T-helper 9 cell (primary cell): Measurements from ENCODE around the gene CRNKL1.
"Not testable (repeated sequence)": the region's sequence is repeated elsewhere in the genome, so short reads cannot be mapped to it uniquely, and the experiment has no call there.

Source experiments
- DNase-seq: peaks from one replicate; pipeline ENCODE4 v3.0.0-alpha.2; 2020

CRNKL1 gene

DNA sequence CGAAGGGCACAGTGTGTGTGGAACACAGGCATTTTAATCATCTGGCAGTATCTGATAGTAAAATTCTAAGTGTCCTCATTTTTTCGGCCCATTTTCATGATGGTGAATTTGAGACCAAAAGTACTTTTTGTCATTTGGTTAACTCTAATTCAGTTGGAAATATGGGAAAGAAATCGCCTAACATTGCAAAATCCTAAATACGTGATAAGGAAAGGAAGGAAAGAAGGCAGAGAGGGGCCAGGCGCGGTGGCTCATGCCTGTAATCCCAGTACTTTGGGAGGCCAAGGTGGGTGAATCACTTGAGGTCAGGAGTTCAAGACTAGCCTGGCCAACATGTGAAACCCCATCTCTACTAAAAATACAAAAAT lies 48.3 kb downstream of the CRNKL1 start:
- DNase-seq: not testable (repeated sequence)

DNA sequence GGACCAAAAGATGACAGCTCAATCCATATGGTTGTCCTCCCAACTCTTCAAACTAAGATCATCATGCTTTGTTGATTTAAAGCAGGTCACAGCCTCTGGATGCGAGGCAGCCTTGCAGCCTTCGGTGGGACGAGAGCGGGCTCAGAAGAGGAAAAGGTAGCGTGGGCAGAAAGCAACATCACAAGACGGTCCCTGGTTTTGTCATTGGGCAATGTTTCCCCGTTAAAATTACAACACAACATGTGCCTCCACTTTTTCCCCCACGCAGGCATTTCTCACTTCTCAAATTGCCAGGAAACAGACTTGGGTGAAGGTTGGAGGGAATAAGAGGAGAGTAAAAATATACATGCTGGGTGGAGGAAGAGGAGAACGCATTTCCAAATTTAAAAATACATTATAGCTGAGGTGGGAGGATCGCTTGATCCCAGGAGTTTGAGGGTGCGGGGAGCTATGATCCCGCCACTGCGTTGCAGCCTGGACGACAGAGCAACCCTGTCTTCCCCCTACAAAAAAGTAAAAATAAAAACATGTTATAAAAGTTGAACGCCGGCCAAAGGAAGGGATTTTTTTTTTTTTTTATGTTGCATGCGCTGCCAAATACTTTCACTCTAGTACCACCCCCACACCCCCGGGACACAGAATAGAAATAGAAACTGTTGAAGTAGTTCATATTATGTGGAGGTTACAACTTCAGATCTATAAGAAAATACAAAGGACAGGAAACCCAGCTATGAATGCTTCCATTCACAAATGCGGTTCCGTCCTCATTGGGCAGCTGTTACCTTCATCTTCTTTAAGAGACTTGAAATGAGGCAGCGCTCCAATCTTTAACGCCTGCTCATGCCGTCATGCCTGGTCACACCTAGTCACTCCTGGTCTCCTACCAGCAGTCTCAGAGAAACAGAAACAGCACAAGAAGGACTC lies 49.0 kb downstream of the CRNKL1 start:
- DNase-seq: no peak

DNA sequence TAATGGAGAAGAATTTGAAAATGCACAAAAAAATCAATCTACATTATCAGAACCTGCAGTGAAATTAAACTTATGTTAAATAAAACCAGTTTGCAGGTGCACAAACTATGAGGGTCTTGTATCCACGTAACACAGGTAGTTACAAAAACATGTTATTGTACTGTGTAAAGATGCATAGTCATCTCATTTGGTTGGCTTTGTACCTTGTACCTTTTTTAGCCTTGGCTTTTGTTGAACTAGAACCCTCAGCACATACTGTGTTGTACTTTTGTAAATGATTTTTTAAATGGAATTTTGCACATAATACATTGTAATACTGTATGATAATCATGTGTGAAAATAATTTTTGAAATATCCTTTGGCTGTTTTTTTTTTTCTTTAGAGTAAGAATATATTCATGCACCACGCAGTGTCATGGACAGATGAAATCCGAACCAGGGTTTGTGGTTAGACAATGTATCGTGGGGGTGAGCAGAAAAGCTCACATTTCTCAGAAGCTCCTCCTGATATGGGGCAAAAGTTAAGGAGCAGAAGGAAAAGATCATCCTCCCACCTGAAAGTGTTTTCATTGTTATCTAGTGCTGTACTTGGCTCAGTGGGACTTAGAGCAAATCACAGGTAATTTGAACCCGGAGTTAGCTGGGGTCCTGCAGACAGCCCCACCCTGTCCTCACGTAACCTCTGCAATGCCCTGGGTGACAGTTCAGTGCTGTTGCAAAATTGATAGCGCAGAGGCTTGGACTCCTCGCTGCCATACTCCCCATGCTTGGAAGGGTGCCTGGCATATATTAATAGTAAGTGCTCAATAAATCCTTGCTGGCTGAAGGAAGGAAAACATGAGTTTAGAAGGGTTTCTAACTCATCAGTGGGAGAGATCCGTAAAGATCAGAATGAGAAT lies 49.9 kb downstream of the CRNKL1 start:
- DNase-seq: no peak

DNA sequence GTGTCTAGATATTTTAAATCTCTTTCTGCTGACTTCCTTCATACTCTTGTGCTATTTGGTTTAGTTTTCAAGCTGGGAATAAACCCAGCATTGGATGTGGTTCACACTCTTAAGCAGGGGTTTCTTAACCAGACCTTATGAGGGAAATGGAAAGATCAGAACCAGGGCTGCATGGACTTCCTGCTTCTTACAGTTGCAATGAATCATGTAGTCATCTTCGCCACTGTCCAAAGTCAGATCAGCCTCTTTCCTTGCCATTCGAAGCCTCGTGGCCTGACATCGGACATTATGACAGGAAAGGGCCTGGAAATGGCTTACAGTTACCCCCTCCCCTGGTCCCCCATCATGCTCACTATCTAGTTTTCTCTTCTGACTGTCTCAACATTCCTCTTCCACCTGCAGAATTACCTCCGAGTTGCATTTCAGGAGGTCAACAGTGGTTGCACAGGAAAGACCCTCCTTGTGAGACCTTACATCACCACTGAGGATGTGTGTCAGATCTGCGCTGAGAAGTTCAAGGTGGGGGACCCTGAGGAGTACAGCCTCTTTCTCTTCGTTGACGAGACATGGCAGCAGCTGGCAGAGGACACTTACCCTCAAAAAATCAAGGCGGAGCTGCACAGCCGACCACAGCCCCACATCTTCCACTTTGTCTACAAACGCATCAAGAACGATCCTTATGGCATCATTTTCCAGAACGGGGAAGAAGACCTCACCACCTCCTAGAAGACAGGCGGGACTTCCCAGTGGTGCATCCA lies 51.9 kb downstream of the CRNKL1 start:
- DNase-seq: no peak

DNA sequence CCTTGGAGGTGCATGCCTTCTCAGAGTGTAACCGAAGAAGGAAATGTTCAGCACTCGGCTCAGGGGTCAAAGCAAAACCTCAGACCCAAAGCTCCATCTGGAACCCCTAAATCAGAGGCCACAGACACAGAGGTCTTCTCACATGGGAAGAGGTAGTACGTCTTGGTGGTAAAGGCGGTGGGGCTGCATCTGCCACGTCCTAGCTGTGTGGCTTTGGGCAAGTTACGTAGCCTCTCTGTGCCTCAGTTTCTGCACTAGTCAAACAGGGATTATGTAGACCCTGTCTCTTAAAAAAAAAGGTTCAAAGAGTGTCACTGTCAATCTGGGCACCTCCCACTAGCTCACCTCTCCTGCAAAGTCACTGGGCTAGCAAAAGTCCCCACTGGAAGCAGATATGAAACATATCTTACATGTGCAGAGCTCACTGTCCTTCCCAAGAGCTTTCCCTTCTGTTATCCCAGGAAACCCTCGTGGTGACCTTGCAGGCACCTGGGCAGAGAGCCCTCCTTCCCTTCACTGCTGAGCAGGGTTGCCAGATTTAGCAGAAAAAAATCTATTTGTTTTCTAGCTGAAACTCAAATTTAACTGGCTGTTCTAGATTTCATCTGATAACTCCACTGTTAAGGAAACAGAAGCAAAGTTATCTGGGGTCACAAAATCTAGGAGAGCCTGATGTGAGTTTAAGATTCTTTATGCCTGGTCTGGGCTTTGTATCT lies 53.1 kb downstream of the CRNKL1 start:
- DNase-seq: no peak

DNA sequence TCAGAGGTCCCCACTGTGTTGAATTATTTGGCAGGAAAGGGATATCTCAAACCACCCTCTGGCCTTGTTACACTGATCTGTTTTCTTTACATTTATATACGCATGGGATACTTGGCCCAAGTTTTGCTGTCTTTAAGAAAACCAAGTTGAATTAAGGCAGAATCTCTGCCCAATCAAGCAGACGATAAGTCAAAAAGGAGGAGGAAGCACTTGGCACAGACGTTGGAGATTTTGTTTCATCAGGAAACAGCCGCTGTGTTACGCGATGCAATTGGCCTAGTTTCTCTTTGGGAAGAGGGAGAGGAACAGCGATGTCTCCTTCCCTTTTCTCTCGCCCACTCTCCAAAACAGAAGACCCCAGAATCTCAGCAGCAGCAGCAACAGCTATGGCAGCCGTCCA lies 55.3 kb downstream of the CRNKL1 start:
- no peak for DNase-seq

DNA sequence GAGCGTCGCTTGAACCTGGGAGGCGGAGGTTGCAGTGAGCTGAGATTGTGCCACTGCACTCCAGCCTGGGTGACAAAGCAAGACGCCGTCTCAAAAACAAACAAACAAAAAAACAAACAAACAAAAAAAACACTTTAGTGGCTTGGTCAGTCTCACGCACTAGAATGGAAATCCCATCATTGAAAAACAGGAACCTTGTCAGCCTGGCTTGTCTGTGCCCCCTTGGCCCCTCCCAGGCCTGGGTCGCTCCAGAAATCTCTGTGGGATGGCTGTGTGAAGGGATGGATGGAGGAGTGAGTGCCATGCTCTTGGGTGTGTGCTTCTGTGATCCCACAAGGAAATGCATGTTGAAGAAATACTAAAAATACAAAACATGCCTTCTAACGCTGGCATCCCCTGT lies 56.0 kb downstream of the CRNKL1 start:
- no peak for DNase-seq

DNA sequence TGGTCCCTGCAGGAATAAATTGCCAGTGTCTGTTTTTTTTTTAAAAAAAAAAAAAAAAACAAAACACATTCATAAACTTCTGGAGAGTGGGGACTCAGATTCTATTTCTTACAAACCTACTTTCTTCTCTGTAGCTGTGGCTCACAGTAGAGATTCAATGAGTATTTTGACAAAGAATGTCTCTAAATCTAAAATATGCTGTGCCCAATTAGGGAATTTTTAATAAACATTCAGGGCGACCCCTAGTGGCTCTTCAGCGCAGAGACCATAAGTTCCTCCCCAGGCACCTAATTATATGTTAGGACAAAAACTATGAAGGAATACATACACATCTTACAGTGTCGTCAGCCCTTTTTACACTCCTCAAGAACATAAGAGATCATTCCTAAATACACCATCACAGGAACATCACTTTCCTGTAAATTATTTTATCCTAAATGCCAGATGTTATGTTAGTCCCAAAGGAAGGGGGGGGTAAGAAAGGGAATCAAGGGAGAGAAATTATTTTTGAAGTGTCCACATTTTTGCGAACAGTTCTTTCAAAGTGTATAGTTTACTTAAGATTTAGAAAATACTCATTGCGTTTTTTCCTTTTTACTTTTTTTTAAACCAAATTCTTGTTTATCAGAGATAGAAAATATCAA lies 56.9 kb downstream of the CRNKL1 start:
- DNase-seq: peak; percentile 16

DNA sequence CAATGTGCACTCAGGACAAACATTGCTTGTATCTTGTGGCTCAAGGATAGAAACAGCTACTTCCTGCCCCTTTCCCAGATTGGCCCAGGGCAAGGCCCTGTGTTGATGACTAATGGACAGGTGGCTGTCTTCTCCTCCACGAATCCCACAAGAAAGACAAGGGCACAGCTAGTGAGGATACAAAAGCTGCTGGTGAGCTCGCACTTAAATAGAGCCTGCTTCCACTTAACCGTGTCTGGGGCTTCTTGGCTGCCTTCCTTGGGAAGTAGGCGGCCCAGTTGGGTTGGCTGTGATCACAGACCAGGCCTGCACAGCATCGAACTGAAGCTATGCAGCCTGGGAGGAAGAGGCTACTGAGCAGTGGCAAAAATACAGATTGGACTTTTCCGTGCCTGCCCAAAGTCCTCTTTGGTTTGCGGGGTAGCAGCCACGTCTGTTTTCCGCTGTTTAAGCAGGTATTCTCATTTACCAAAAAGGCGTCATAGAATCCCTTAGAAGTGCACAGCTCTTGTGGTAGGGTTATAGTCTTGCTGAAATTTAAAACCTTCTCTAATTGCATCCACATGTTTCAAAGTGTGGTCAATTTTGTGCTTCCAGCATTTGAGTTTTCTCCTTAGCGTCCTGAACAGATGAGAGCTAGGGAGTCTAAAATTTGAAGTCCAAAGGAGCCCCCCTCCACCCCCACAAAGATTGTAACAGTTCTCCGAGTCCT lies 58.2 kb downstream of the CRNKL1 start:
- no peak for DNase-seq

DNA sequence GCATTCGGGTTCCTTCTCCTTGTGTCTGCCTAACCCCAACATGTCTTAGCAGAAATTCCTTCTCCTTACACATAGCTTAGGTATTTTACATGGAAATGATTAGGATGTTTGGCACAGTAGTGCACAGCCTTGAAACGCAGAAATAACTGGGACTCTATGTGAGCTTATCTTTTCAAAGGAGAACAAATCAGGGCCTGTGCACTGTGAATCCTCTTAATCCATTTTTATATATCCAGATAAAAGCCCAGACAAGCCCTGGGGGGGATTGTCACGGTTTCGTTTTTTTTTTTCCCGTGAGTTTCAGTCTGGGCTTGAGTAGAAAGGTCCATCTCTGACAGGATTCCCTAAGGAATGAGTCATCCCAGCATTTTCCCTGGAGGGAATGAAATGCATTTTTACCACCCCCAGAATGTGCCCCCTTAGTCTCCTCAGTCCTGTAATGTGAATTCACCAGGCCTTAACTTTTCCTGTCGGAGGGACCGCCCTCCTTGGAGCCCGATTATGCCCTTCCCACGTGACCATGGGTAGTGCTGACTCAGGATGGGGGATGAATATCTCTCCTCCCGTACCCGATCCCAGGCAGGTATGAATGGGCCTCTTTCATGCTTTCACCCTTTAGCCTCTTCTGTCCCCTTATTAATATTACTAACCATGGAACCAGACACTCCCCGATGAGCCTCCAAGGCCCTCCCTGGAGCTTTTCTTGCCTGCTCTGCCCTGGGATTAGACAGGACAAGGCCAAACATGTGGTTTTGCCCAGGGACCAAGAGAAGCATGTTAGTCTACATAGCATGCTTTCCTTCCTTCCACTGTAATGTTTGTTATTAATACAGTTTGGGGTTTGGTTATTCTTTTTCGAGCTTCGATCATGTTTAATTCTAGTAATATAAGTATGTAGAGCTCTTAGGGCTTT lies 59.0 kb downstream of the CRNKL1 start:
- no peak for DNase-seq

DNA sequence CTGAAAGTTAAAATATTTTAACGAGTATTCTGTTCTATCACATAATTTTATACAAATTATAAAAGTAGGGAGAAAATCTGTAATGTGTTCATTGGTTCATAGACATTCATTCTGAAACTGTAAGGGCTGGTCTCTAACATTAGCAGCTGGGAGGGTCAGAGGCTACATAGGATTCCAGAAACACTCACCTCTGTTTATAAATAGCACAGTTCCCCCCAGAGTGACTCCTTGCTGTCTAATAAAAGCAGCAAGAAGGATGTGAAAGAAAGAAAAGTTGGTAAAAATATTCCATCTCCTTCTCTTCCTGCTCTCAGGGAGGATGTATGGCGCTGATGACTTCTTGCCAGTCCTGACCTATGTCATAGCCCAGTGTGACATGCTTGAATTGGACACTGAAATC lies 60.4 kb downstream of the CRNKL1 start:
- DNase-seq: no peak

DNA sequence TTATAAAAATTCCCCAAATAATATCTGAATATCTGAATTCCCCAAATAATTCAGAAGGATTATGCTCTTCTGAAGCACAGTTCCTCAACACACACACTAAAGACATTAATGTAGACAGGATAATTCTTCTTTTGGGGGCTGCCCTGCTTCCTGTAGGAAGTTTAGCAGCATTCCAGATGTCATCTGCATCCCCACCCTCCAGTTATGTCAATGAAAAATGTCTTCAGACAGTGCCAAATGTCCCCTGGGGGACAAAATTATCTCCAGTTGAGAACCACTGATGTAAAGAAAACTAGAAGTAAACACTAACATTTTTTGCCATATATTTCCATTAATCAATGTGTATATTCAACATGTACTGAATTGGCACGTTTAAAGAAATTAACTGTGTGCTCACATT lies 61.0 kb downstream of the CRNKL1 start:
- DNase-seq: no peak

DNA sequence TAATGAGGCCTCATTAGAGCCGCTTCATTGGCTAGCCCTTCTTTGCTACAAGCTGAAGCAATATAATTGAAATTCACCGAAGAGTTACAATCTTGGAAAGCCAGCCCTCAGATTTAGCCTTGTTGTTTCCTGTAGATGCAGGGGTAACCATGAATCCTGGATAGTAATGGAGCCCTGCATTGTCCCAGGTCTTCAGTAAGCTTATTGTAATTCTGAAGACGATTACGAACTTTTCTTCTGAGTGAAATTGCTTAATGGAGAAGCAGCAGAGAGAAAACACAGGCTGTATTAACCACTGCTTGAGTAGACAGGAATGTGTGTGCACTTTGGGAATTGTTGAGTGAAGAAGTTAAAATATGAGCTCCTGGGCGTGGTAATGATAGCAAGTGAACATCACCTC lies 61.4 kb downstream of the CRNKL1 start:
- no peak for DNase-seq

DNA sequence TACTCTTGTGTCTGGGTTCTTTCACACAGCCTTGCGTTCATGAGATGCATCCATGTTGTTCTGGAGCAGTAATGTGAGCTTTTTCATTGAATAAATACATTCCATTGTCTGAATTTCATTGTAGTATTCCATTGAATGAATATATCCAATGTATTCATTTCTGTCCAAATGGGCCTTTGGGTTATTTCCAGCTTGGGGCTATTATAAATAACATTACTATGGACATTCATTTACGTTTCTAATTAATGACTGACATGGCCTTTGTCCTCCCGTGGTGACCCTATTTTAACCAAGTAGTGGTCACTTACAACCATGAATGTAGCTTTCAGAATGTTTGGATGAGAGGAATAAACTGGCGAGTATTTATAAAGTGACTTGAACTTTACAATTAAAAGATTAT lies 65.2 kb downstream of the CRNKL1 start:
- DNase-seq: no peak

DNA sequence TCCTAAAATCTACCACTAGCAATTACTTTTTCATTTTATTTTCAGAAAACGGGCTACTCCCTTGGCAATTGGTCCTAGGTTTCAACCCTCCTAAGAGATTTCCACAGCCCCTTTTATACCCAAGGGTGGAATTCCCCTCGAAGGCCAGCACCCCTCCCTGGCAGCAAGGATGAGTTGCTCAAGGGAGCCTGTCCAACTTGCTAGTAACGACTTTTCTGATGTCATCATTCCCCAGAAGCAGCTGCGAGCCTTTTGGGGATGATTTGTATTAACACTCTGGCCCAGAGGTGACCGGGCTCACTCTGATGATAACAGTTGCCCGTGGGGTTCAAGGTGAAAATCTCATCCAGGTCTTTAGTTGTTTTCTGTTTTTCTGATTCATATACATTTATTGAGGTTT lies 65.8 kb downstream of the CRNKL1 start:
- DNase-seq: no peak
